ENCODE results near the gene NOS3. TPM values are rescaled to one million over a fixed set of nuclear protein-coding genes. Genes with fewer than 3 reads are reported as not detected.

NOS3 gene
- total and polyA plus RNA-seq, 2 of the 13 experiments (the other 11 are each of a cell fraction or from before 2014, with no cell fraction given): 3.7 to 7.5 TPM

DNA sequence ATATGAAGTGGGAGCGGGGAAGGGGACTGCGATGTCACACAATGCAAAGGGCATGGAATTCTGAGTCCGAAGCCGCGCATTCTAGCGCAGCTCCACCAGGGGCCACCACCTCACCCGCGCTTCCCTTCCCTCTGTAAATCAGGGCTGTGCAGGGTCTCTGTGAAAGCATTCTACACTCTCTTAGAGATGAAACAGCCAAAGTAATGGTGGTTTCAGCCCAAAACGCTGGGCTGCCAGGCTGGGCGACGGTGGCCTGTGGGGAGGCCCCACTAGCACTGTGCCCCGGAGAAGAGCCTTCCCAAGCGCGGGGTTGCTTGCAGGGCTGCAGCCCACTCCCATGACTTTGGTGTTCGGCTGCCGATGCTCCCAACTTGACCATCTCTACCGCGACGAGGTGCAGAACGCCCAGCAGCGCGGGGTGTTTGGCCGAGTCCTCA, 22.1 kb downstream of the NOS3 start (continued):
- TF ChIP-seq TRAFD1 (CRISPR knock-in tag; IDR thresholded peaks at IDR 0.05; ENCODE audit: borderline replicate concordance): no peak
- no peak for TF ChIP-seq RBAK (CRISPR knock-in tag; IDR thresholded peaks at IDR 0.05)
- TF ChIP-seq ZNF136 (CRISPR knock-in tag; IDR thresholded peaks at IDR 0.05; ENCODE audit: low read depth): no peak
- no peak for TF ChIP-seq NKX3-1 (CRISPR knock-in tag; IDR thresholded peaks at IDR 0.05)
- TF ChIP-seq, protein P1, sequence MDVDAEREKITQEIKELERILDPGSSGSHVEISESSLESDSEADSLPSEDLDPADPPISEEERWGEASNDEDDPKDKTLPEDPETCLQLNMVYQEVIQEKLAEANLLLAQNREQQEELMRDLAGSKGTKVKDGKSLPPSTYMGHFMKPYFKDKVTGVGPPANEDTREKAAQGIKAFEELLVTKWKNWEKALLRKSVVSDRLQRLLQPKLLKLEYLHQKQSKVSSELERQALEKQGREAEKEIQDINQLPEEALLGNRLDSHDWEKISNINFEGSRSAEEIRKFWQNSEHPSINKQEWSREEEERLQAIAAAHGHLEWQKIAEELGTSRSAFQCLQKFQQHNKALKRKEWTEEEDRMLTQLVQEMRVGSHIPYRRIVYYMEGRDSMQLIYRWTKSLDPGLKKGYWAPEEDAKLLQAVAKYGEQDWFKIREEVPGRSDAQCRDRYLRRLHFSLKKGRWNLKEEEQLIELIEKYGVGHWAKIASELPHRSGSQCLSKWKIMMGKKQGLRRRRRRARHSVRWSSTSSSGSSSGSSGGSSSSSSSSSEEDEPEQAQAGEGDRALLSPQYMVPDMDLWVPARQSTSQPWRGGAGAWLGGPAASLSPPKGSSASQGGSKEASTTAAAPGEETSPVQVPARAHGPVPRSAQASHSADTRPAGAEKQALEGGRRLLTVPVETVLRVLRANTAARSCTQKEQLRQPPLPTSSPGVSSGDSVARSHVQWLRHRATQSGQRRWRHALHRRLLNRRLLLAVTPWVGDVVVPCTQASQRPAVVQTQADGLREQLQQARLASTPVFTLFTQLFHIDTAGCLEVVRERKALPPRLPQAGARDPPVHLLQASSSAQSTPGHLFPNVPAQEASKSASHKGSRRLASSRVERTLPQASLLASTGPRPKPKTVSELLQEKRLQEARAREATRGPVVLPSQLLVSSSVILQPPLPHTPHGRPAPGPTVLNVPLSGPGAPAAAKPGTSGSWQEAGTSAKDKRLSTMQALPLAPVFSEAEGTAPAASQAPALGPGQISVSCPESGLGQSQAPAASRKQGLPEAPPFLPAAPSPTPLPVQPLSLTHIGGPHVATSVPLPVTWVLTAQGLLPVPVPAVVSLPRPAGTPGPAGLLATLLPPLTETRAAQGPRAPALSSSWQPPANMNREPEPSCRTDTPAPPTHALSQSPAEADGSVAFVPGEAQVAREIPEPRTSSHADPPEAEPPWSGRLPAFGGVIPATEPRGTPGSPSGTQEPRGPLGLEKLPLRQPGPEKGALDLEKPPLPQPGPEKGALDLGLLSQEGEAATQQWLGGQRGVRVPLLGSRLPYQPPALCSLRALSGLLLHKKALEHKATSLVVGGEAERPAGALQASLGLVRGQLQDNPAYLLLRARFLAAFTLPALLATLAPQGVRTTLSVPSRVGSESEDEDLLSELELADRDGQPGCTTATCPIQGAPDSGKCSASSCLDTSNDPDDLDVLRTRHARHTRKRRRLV (CRISPR knock-in tag; IDR thresholded peaks at IDR 0.05): no peak
- no peak for TF ChIP-seq AGO2 (optimal IDR thresholded peaks at IDR 0.05; ENCODE audit: low read depth, low read length)
- TF ChIP-seq ATF7 (IDR thresholded peaks at IDR 0.05): no peak
- no peak for TF ChIP-seq ATF7 (CRISPR knock-in tag; IDR thresholded peaks at IDR 0.05)
- TF ChIP-seq, protein P2, sequence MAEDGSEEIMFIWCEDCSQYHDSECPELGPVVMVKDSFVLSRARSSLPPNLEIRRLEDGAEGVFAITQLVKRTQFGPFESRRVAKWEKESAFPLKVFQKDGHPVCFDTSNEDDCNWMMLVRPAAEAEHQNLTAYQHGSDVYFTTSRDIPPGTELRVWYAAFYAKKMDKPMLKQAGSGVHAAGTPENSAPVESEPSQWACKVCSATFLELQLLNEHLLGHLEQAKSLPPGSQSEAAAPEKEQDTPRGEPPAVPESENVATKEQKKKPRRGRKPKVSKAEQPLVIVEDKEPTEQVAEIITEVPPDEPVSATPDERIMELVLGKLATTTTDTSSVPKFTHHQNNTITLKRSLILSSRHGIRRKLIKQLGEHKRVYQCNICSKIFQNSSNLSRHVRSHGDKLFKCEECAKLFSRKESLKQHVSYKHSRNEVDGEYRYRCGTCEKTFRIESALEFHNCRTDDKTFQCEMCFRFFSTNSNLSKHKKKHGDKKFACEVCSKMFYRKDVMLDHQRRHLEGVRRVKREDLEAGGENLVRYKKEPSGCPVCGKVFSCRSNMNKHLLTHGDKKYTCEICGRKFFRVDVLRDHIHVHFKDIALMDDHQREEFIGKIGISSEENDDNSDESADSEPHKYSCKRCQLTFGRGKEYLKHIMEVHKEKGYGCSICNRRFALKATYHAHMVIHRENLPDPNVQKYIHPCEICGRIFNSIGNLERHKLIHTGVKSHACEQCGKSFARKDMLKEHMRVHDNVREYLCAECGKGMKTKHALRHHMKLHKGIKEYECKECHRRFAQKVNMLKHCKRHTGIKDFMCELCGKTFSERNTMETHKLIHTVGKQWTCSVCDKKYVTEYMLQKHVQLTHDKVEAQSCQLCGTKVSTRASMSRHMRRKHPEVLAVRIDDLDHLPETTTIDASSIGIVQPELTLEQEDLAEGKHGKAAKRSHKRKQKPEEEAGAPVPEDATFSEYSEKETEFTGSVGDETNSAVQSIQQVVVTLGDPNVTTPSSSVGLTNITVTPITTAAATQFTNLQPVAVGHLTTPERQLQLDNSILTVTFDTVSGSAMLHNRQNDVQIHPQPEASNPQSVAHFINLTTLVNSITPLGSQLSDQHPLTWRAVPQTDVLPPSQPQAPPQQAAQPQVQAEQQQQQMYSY (CRISPR knock-in tag; IDR thresholded peaks at IDR 0.05): no peak
- no peak for TF ChIP-seq AKAP8 (CRISPR knock-in tag; IDR thresholded peaks at IDR 0.05)
- TF ChIP-seq, protein P3, sequence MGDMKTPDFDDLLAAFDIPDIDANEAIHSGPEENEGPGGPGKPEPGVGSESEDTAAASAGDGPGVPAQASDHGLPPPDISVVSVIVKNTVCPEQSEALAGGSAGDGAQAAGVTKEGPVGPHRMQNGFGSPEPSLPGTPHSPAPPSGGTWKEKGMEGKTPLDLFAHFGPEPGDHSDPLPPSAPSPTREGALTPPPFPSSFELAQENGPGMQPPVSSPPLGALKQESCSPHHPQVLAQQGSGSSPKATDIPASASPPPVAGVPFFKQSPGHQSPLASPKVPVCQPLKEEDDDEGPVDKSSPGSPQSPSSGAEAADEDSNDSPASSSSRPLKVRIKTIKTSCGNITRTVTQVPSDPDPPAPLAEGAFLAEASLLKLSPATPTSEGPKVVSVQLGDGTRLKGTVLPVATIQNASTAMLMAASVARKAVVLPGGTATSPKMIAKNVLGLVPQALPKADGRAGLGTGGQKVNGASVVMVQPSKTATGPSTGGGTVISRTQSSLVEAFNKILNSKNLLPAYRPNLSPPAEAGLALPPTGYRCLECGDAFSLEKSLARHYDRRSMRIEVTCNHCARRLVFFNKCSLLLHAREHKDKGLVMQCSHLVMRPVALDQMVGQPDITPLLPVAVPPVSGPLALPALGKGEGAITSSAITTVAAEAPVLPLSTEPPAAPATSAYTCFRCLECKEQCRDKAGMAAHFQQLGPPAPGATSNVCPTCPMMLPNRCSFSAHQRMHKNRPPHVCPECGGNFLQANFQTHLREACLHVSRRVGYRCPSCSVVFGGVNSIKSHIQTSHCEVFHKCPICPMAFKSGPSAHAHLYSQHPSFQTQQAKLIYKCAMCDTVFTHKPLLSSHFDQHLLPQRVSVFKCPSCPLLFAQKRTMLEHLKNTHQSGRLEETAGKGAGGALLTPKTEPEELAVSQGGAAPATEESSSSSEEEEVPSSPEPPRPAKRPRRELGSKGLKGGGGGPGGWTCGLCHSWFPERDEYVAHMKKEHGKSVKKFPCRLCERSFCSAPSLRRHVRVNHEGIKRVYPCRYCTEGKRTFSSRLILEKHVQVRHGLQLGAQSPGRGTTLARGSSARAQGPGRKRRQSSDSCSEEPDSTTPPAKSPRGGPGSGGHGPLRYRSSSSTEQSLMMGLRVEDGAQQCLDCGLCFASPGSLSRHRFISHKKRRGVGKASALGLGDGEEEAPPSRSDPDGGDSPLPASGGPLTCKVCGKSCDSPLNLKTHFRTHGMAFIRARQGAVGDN (CRISPR knock-in tag; IDR thresholded peaks at IDR 0.05): peak; percentile 42; the same call in 1 of the 2 replicates
- TF ChIP-seq ZNF766 (CRISPR knock-in tag; IDR thresholded peaks at IDR 0.05; ENCODE audit: borderline replicate concordance): 0 out of 2 replicates have a peak, but pooled peaks have one; percentile 8
- TF ChIP-seq ASH2L (IDR thresholded peaks at IDR 0.05; ENCODE audit: insufficient read length, low read depth, low read length): peak; percentile 3
